Measurements from ENCODE around the gene ALS2CL.

Gene ALS2CL

DNA sequence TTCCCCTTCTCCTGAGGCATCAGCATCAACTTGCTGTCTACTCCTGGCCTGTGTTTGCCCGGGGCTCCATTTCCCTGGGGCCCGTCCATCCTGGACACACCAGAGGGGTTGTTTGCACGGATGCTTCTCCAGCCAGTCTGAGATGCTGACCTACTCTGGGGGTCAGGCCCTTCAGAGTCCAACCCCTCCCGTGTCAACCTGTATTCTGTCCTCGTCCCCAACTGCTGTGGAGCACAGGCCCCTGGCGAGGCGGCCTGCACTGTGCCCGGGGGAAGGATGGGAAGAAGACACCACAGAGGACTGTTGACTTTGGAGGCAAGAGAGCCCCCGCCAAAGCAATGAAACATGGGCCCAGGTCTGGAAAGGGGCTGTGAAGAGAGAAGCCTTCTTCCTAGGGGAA, 25.8 kb downstream of the ALS2CL start:
- no peaks in the 10 kb centered on the region for H3K79me2 ChIP-seq (ENCODE audit: low read length)
- H3K4me1 ChIP-seq (ENCODE audit: low read length) = no peaks in the 10 kb centered on the region
- no peak overlapping the region for H2AFZ ChIP-seq (ENCODE audit: low read length)
- no peak overlapping the region for H3K9ac ChIP-seq (ENCODE audit: low read length)
- no peaks in the 10 kb centered on the region for H3F3A ChIP-seq (ENCODE audit: insufficient read depth, low read length)
- H3K27me3 ChIP-seq (replicated peaks; ENCODE audit: insufficient read depth, low read length) = no peaks in the 10 kb centered on the region
- no peaks in the 10 kb centered on the region for H3K36me3 ChIP-seq (replicated peaks; ENCODE audit: insufficient read depth, low read length)
- TF ChIP-seq EZH2 (optimal IDR thresholded peaks at IDR 0.05; ENCODE audit: low read depth, low read length) (no peak), EZH2phosphoT487 (IDR thresholded peaks at IDR 0.05; ENCODE audit: low read length) (no peak)
- TF ChIP-seq, protein P1, sequence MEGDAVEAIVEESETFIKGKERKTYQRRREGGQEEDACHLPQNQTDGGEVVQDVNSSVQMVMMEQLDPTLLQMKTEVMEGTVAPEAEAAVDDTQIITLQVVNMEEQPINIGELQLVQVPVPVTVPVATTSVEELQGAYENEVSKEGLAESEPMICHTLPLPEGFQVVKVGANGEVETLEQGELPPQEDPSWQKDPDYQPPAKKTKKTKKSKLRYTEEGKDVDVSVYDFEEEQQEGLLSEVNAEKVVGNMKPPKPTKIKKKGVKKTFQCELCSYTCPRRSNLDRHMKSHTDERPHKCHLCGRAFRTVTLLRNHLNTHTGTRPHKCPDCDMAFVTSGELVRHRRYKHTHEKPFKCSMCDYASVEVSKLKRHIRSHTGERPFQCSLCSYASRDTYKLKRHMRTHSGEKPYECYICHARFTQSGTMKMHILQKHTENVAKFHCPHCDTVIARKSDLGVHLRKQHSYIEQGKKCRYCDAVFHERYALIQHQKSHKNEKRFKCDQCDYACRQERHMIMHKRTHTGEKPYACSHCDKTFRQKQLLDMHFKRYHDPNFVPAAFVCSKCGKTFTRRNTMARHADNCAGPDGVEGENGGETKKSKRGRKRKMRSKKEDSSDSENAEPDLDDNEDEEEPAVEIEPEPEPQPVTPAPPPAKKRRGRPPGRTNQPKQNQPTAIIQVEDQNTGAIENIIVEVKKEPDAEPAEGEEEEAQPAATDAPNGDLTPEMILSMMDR (IDR thresholded peaks at IDR 0.05; ENCODE audit: low read length) = no peak
- no peak overlapping the region for H3K4me2 ChIP-seq (ENCODE audit: low read depth, low read length)
- no peak overlapping the region for H3K27ac ChIP-seq (ENCODE audit: low read length)
- DNase-seq = no peak
- no peaks in the 10 kb centered on the region for H4K20me1 ChIP-seq (ENCODE audit: insufficient read depth, low read length)
- H3K9me3 ChIP-seq (replicated peaks; ENCODE audit: insufficient read depth, low read length) = no peaks in the 10 kb centered on the region
- H3K4me3 ChIP-seq (ENCODE audit: low read length) = no peak overlapping the region
- H3K9me2 ChIP-seq (replicated peaks; ENCODE audit: insufficient read depth, low read length) = no peaks in the 10 kb centered on the region

DNA sequence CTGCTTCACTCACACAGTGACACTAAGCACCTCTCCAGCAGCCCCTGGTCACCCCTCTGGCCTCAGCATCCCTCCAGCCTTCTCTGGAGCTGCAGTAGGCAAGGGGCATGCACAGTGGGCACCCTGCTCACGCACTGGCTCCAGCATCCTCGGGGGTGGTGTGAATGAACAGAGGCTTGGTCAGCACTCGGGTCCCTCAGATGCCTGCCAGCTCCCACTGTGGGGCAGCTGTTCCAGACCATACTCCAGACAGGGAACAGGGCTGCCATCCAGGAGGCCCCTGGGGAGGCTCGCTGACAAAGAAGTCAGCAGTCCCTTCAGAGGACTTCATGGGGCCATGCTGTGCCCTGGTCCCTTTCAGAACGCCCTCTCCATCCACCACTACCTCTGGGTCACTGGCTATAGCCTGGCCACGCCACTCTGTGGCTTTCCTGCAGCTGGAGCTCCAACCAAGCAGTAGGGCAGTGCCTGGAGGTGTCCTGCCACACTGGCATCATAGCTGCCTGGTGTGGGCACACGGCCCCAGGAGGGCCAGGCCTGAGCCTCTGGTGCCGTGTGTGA, 26.3 kb downstream of the ALS2CL start:
- DNase-seq = no peak
- H3K79me2 ChIP-seq (ENCODE audit: low read length) = no peaks in the 10 kb centered on the region
- H3K27me3 ChIP-seq (replicated peaks; ENCODE audit: insufficient read depth, low read length) = no peaks in the 10 kb centered on the region
- H3K36me3 ChIP-seq (replicated peaks; ENCODE audit: insufficient read depth, low read length) = no peaks in the 10 kb centered on the region
- no peak overlapping the region for H3K4me3 ChIP-seq (ENCODE audit: low read length)
- H3K9ac ChIP-seq (ENCODE audit: low read length) = no peak overlapping the region
- TF ChIP-seq EZH2phosphoT487 (IDR thresholded peaks at IDR 0.05; ENCODE audit: low read length) (no peak), EZH2 (optimal IDR thresholded peaks at IDR 0.05; ENCODE audit: low read depth, low read length) (no peak)
- TF ChIP-seq, protein P1 (IDR thresholded peaks at IDR 0.05; ENCODE audit: low read length) = no peak
- H3F3A ChIP-seq (ENCODE audit: insufficient read depth, low read length) = no peaks in the 10 kb centered on the region
- no peaks in the 10 kb centered on the region for H3K4me1 ChIP-seq (ENCODE audit: low read length)
- H2AFZ ChIP-seq (ENCODE audit: low read length) = no peak overlapping the region
- no peaks in the 10 kb centered on the region for H3K9me2 ChIP-seq (replicated peaks; ENCODE audit: insufficient read depth, low read length)
- no peak overlapping the region for H3K27ac ChIP-seq (ENCODE audit: low read length)
- no peaks in the 10 kb centered on the region for H4K20me1 ChIP-seq (ENCODE audit: insufficient read depth, low read length)
- no peaks in the 10 kb centered on the region for H3K9me3 ChIP-seq (replicated peaks; ENCODE audit: insufficient read depth, low read length)
- no peak overlapping the region for H3K4me2 ChIP-seq (ENCODE audit: low read depth, low read length)

DNA sequence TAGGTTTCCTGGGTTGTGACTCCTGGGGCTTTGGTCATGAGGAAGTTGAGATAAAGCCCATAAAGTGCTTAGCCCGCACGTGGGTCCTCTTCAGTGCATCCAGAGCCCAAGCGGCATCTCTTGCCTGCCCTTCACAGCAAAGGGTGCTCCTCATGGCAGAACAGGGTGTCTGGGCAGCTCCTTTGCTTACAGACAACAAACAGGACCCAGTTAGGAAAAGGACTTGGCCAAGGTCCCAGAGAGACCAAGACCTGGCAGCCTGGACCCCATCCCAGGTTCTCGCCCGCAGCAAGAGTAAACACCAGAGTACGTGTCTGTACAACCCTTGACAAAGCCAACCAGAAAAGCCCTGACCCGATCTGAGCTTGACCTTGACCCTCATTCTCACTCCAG, 27.0 kb downstream of the ALS2CL start:
- no peak overlapping the region for H3K27ac ChIP-seq (ENCODE audit: low read length)
- H2AFZ ChIP-seq (ENCODE audit: low read length) = no peak overlapping the region
- DNase-seq = no peak
- no peak overlapping the region for H3K4me3 ChIP-seq (ENCODE audit: low read length)
- H4K20me1 ChIP-seq (ENCODE audit: insufficient read depth, low read length) = no peaks in the 10 kb centered on the region
- H3K4me2 ChIP-seq (ENCODE audit: low read depth, low read length) = no peak overlapping the region
- no peaks in the 10 kb centered on the region for H3F3A ChIP-seq (ENCODE audit: insufficient read depth, low read length)
- TF ChIP-seq EZH2 (optimal IDR thresholded peaks at IDR 0.05; ENCODE audit: low read depth, low read length) (no peak), EZH2phosphoT487 (IDR thresholded peaks at IDR 0.05; ENCODE audit: low read length) (no peak)
- TF ChIP-seq, protein P1 (IDR thresholded peaks at IDR 0.05; ENCODE audit: low read length) = no peak
- H3K9me3 ChIP-seq (replicated peaks; ENCODE audit: insufficient read depth, low read length) = no peaks in the 10 kb centered on the region
- H3K27me3 ChIP-seq (replicated peaks; ENCODE audit: insufficient read depth, low read length) = no peaks in the 10 kb centered on the region
- no peaks in the 10 kb centered on the region for H3K36me3 ChIP-seq (replicated peaks; ENCODE audit: insufficient read depth, low read length)
- no peaks in the 10 kb centered on the region for H3K79me2 ChIP-seq (ENCODE audit: low read length)
- H3K9me2 ChIP-seq (replicated peaks; ENCODE audit: insufficient read depth, low read length) = no peaks in the 10 kb centered on the region
- no peaks in the 10 kb centered on the region for H3K4me1 ChIP-seq (ENCODE audit: low read length)
- no peak overlapping the region for H3K9ac ChIP-seq (ENCODE audit: low read length)

All from MM.1S (cell line).